GM12892 (cell line): ENCODE data around the gene KLK1.
A peak's percentile ranks its signal among the peaks of the same experiment; 100 is the strongest.

Experiments used
- POLR2A ChIP-seq: IDR thresholded peaks from 2 replicates; pipeline ENCODE4 v1.6.1; 2011; ENCODE audit warnings: low read depth, low read length, control low read depth
- POLR2AphosphoS5 ChIP-seq: IDR thresholded peaks from 2 replicates; pipeline ENCODE4 v1.6.1; 2011; ENCODE audit warnings: low read depth, low read length, control low read depth
- TAF1 ChIP-seq: IDR thresholded peaks from 2 replicates; pipeline ENCODE4 v1.6.1; 2011; ENCODE audit warnings: low read depth, mild to moderate bottlenecking, control low read depth, low read length, borderline replicate concordance

- TF ChIP-seq POLR2AphosphoS5 (peak; percentile 94), POLR2A (peak; percentile 68), TAF1 (no peak)
Measured at GRCh38 chr19:50796634-50797428, 26.8 kb downstream of the KLK1 start.
